Stimulated activated CD4-positive, alpha-beta T cell treated with anti-CD3 and anti-CD28 coated beads, Interleukin-4, amount 100 ng/mL, for 4 hours (primary cell): ENCODE results near the gene SPARC.

ENCODE experiments used
- DNase-seq, 2 experiments: peaks; one replicate each; pipeline ENCODE4 v3.0.0-alpha.2; 2020

The SPARC gene

GRCh38 chr5:151657114-151657513 lies 29.6 kb downstream of the SPARC start:
- no peak for DNase-seq

- DNase-seq, result no peak
Measured at GRCh38 chr5:151656311-151656710, 30.4 kb downstream of the SPARC start.

GRCh38 chr5:151651997-151652645 lies 34.6 kb downstream of the SPARC start:
- DNase-seq, result peak; percentile 58 to 61

GRCh38 chr5:151648988-151649387 lies 37.7 kb downstream of the SPARC start:
- DNase-seq, result no peak

- DNase-seq, result no peak
Measured at GRCh38 chr5:151648089-151648488, 38.6 kb downstream of the SPARC start.

GRCh38 chr5:151647320-151647861 lies 39.3 kb downstream of the SPARC start:
- DNase-seq, result no peak

GRCh38 chr5:151646334-151646733 lies 40.4 kb downstream of the SPARC start:
- no peak for DNase-seq

GRCh38 chr5:151643388-151643787 lies 43.3 kb downstream of the SPARC start:
- no peak for DNase-seq

GRCh38 chr5:151642472-151643140 lies 44.1 kb downstream of the SPARC start:
- no peak for DNase-seq

GRCh38 chr5:151638619-151639018 lies 48.1 kb downstream of the SPARC start:
- DNase-seq, result no peak

- DNase-seq, result no peak
Measured at GRCh38 chr5:151637676-151638075, 49.0 kb downstream of the SPARC start.

- DNase-seq, result no peak
Measured at GRCh38 chr5:151633892-151634291, 52.8 kb downstream of the SPARC start.

- no peak for DNase-seq
Measured at GRCh38 chr5:151632941-151633340, 53.8 kb downstream of the SPARC start.

- DNase-seq, result no peak
Measured at GRCh38 chr5:151632524-151632923, 54.2 kb downstream of the SPARC start.

GRCh38 chr5:151631941-151632340 lies 54.8 kb downstream of the SPARC start:
- no peak for DNase-seq

- DNase-seq, result no peak
Measured at GRCh38 chr5:151630088-151630487, 56.6 kb downstream of the SPARC start.

- no peak for DNase-seq
Measured at GRCh38 chr5:151628112-151628823, 58.4 kb downstream of the SPARC start.

- DNase-seq, result no peak
Measured at GRCh38 chr5:151627650-151628049, 59.1 kb downstream of the SPARC start.

- DNase-seq, result no peak
Measured at GRCh38 chr5:151625285-151625684, 61.4 kb downstream of the SPARC start.

- no peak for DNase-seq
Measured at GRCh38 chr5:151624476-151624875, 62.2 kb downstream of the SPARC start.

- DNase-seq, result no peak
Measured at GRCh38 chr5:151622367-151623088, 64.2 kb downstream of the SPARC start.

GRCh38 chr5:151620461-151620840 lies 66.3 kb downstream of the SPARC start:
- DNase-seq, result no peak

GRCh38 chr5:151619812-151620460 lies 66.8 kb downstream of the SPARC start:
- DNase-seq, result no peak
